SU-DHL-6 (cell line): Measurements from ENCODE around the gene TSSC4.

Experiments
- EZH2phosphoT487 ChIP-seq: fragments of 200-600 bp; sonication (generic), shearing (Covaris generic); conservative IDR thresholded peaks from 2 replicates; pipeline ENCODE4 v1.6.1; 2018; ENCODE audit warnings: mild to moderate bottlenecking, antibody characterized with exemption, low read length, moderate library complexity, mixed read lengths
- TF ChIP-seq, protein P1 (sequence below): fragments of 200-600 bp; sonication (generic); IDR thresholded peaks from one replicate; pipeline ENCODE4 v1.5.1; 2017; ENCODE audit warnings: antibody characterized with exemption, mild to moderate bottlenecking, low read length, moderate library complexity; ENCODE audit not compliant: insufficient read depth, poor library complexity, severe bottlenecking

DNA sequence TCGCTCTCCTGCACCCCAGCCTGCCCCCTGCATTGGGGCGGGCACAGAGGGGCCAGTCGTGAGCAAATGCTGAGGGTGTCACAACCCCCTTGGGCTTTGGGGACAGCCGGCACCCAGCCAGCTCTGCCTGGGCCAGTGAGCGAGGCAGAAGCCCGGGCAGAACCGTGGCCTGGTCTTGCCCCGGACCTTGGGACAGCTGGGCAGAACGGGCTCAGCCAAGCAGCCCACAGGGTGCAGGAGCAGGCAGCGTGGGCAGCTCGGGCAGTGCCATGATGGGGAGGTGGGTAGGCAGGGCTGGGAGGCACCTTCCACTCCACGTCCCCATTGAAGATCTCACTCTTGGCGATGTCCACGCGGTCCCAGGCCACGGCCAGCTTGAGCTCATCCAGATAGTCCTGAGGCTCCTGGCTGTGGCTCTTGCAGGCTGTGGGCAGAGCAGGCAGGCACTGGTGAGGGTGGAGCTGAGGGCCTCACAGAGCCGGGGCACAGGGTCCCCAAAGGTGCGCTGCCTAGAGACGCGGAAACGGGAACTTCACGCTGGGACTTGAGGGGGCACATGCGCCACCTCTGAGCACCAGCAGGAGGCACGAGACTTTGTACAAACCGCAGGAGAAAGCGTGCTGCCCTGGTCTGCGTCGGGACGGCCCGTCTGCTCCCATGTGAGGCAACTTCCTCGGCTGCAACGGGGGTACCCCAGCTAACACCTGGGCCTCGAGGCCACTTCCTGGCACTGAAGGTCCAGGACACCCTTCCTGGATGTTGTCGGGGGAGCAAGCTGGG, 15.2 kb downstream of the TSSC4 start:
- TF ChIP-seq, protein P1, sequence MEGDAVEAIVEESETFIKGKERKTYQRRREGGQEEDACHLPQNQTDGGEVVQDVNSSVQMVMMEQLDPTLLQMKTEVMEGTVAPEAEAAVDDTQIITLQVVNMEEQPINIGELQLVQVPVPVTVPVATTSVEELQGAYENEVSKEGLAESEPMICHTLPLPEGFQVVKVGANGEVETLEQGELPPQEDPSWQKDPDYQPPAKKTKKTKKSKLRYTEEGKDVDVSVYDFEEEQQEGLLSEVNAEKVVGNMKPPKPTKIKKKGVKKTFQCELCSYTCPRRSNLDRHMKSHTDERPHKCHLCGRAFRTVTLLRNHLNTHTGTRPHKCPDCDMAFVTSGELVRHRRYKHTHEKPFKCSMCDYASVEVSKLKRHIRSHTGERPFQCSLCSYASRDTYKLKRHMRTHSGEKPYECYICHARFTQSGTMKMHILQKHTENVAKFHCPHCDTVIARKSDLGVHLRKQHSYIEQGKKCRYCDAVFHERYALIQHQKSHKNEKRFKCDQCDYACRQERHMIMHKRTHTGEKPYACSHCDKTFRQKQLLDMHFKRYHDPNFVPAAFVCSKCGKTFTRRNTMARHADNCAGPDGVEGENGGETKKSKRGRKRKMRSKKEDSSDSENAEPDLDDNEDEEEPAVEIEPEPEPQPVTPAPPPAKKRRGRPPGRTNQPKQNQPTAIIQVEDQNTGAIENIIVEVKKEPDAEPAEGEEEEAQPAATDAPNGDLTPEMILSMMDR, result no peak
- TF ChIP-seq EZH2phosphoT487, result no peak
